SK-N-SH treated with all-trans-retinoic acid at 6 μM for 48 hours (cell line): ENCODE data around the gene TMEM231.

Experiments used
- ARNTL ChIP-seq: fragments of 450-650 bp; formaldehyde crosslinking; IDR thresholded peaks from 2 replicates; pipeline ENCODE4 v1.5.0; 2020; ENCODE audit warnings: low read depth, mild to moderate bottlenecking, moderate library complexity, borderline replicate concordance
- BACH2 ChIP-seq: fragments of 250-450 bp; sonication (Bioruptor Pico); IDR thresholded peaks from 2 replicates; pipeline ENCODE4 v1.9.0; 2021; ENCODE audit warnings: mild to moderate bottlenecking, borderline replicate concordance
- CREB5 ChIP-seq: fragments of 250-450 bp; sonication (Bioruptor Pico); IDR thresholded peaks from 2 replicates; pipeline ENCODE4 v1.5.1; 2020; ENCODE audit warnings: low read depth, mild to moderate bottlenecking, moderate library complexity
- ESRRG ChIP-seq: fragments of 250-450 bp; sonication (Bioruptor Pico); IDR thresholded peaks from 2 replicates; pipeline ENCODE4 v1.6.1; 2021; ENCODE audit warnings: mild to moderate bottlenecking
- ISL1 ChIP-seq: fragments of 250-450 bp; sonication (Bioruptor Pico); IDR thresholded peaks from 2 replicates; pipeline ENCODE4 v2.1.2; 2022; ENCODE audit warnings: mild to moderate bottlenecking, moderate library complexity
- OSR1 ChIP-seq: fragments of 250-450 bp; sonication (Bioruptor Pico); IDR thresholded peaks from 2 replicates; pipeline ENCODE4 v1.8.0; 2022; ENCODE audit warnings: moderate library complexity, mild to moderate bottlenecking, inconsistent platforms
- PPARA ChIP-seq: fragments of 250-450 bp; sonication (Bioruptor Pico); IDR thresholded peaks from 2 replicates; pipeline ENCODE4 v1.5.0; 2020; ENCODE audit warnings: mild to moderate bottlenecking, borderline replicate concordance
- SNAI2 ChIP-seq: fragments of 250-450 bp; sonication (Bioruptor Pico); IDR thresholded peaks from 2 replicates; pipeline ENCODE4 v1.5.0; 2020; ENCODE audit warnings: mild to moderate bottlenecking, moderate library complexity
- TOX ChIP-seq: fragments of 250-450 bp; sonication (Bioruptor Pico); IDR thresholded peaks from 2 replicates; pipeline ENCODE4 v1.8.0; 2021; ENCODE audit warnings: mild to moderate bottlenecking, moderate library complexity, borderline replicate concordance
- ZC3H10 ChIP-seq: fragments of 250-450 bp; sonication (Bioruptor Pico); IDR thresholded peaks from 2 replicates; pipeline ENCODE4 v1.5.1; 2021; ENCODE audit warnings: mild to moderate bottlenecking, moderate library complexity
- ZFP3 ChIP-seq: fragments of 250-450 bp; sonication (Bioruptor Pico); IDR thresholded peaks from 2 replicates; pipeline ENCODE4 v1.5.0; 2020; ENCODE audit warnings: mild to moderate bottlenecking, moderate library complexity
- ZFP30 ChIP-seq: fragments of 450-650 bp; formaldehyde crosslinking; IDR thresholded peaks from 2 replicates; pipeline ENCODE4 v1.5.0; 2022; ENCODE audit warnings: mild to moderate bottlenecking, moderate library complexity
- TF ChIP-seq, protein P1 (sequence below): fragments of 250-450 bp; sonication (Bioruptor Pico); IDR thresholded peaks from 2 replicates; pipeline ENCODE4 v1.8.0; 2020; ENCODE audit warnings: mild to moderate bottlenecking, moderate library complexity, borderline replicate concordance
- TF ChIP-seq, protein P2 (sequence below): fragments of 250-450 bp; sonication (Bioruptor Pico); IDR thresholded peaks from 2 replicates; pipeline ENCODE4 v1.5.1; 2021; ENCODE audit warnings: mild to moderate bottlenecking, moderate library complexity

- TF ChIP-seq ZFP30 (no peak), PPARA (CRISPR knock-in tag) (no peak), SNAI2 (CRISPR knock-in tag) (no peak), BACH2 (CRISPR knock-in tag) (no peak), ZC3H10 (CRISPR knock-in tag) (no peak), ISL1 (no peak), CREB5 (CRISPR knock-in tag) (no peak), TOX (CRISPR knock-in tag) (no peak), OSR1 (CRISPR knock-in tag) (no peak), ARNTL (CRISPR knock-in tag) (no peak), ESRRG (no peak), ZFP3 (no peak)
- TF ChIP-seq, protein P1, sequence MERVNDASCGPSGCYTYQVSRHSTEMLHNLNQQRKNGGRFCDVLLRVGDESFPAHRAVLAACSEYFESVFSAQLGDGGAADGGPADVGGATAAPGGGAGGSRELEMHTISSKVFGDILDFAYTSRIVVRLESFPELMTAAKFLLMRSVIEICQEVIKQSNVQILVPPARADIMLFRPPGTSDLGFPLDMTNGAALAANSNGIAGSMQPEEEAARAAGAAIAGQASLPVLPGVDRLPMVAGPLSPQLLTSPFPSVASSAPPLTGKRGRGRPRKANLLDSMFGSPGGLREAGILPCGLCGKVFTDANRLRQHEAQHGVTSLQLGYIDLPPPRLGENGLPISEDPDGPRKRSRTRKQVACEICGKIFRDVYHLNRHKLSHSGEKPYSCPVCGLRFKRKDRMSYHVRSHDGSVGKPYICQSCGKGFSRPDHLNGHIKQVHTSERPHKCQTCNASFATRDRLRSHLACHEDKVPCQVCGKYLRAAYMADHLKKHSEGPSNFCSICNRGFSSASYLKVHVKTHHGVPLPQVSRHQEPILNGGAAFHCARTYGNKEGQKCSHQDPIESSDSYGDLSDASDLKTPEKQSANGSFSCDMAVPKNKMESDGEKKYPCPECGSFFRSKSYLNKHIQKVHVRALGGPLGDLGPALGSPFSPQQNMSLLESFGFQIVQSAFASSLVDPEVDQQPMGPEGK (CRISPR knock-in tag): no peak
- TF ChIP-seq, protein P2, sequence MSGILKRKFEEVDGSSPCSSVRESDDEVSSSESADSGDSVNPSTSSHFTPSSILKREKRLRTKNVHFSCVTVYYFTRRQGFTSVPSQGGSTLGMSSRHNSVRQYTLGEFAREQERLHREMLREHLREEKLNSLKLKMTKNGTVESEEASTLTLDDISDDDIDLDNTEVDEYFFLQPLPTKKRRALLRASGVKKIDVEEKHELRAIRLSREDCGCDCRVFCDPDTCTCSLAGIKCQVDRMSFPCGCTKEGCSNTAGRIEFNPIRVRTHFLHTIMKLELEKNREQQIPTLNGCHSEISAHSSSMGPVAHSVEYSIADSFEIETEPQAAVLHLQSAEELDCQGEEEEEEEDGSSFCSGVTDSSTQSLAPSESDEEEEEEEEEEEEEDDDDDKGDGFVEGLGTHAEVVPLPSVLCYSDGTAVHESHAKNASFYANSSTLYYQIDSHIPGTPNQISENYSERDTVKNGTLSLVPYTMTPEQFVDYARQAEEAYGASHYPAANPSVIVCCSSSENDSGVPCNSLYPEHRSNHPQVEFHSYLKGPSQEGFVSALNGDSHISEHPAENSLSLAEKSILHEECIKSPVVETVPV (CRISPR knock-in tag): no peak
Measured at GRCh38 chr16:75529959-75530358, 26.1 kb downstream of the TMEM231 start.
